Left forelimb (tissue), 1 donor: ENCODE data around the gene ATXN2L.
"Not testable (repeated sequence)": the region's sequence is repeated elsewhere in the genome, so short reads cannot be mapped to it uniquely, and the experiment has no call there.

Experiments
- DNase-seq: peaks from one replicate; pipeline ENCODE4 v3.0.0-alpha.2; 2018; ENCODE audit warnings: low spot score

The ATXN2L gene

GRCh38 chr16:28872952-28873351 lies 50.2 kb downstream of the ATXN2L start:
- no peak for DNase-seq

GRCh38 chr16:28873543-28874201 lies 50.9 kb downstream of the ATXN2L start:
- no peak for DNase-seq

DNA sequence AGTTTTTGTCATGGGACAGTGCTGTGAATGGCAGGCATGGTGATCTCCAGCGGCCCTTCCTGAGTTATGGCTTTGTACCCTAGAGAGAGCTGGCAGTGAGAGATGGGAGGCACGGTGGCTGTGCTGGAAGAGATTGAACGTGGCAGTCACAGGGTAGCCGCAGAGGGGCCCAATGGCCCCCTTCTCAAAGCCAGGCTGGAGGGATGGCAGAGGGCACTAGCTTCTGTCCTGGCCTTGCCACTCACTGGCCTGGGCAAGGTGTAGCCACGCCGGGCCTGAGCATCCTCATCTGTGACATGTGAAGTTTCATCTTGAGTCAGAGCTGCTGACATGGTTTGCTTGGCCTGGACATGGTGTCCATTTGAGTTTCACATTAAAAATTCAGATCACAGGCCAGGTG lies 51.6 kb downstream of the ATXN2L start:
- DNase-seq = no peak

DNA sequence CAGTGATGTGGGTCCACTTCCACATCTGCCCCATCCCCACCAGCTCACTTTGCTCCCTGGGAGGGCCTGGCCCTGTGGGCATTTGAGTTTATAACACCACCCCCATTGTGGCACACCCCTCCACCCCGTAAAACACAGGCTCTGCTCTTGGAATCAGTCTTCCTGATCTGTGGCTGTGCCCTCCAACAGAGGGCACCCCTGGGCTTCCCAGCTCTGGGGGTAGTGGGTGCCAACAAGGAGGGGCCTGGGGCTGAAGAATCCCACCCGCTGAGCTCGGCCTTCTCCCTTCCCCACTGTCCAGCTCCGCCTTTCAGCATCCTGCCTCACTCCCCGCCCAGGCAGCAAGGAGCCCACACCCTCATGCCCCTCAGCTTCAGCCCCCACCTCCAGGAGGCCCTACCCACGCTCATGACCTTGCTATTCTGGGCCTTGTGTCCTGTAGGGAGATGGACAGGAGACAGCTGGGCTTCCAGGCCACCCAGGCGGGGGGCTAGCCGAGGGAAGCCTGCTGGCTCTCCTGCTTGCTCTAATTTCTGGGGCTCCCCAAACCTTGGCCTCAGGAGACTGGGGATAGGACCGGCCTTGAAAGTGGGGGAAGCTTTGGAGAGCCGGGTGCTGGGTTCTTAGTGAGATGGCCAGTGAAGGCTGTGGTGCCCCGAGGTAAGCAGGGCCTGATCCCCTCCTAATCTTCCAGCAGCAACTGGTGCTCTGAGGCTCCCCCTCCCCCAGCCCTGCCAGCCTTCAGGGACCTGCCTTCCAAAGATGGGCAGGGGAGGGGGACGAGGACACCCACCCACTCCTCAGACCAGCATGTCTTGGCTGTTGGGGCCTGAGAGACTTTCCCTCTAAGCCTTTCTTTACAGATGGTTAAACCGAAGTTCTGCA lies 52.6 kb downstream of the ATXN2L start:
- DNase-seq = no peak

DNA sequence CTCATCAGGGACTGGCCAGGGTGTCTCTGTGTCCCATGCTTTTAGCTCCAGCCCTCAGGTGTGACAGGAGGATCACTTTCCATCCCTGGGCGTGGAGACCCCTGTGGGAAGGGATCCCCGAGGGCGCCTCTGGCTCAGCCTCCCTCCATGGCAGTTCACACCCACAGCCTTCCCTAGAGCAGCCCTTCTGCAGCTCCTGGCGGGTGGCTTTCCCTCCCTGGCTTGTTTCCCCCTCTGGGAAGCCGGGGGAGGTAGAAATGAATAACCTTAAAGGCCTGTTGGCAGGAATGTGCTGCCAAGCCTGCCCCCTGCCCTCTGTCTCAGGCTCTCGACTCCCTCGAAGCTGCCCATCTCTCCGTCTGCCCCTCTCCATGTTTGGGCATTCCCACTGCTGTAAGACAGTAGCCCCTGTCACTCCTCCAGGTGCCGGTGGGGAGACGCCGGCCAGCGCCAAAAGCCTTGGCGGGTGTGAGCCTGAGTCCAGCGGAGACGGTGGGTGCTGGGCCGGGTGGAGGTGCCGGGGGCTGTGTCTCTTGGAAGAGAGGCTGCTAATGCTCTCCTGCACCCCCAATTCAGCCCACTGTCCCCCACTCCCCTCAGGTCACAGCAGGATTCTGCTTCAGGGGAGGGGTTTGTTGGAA lies 53.3 kb downstream of the ATXN2L start:
- no peak for DNase-seq

DNA sequence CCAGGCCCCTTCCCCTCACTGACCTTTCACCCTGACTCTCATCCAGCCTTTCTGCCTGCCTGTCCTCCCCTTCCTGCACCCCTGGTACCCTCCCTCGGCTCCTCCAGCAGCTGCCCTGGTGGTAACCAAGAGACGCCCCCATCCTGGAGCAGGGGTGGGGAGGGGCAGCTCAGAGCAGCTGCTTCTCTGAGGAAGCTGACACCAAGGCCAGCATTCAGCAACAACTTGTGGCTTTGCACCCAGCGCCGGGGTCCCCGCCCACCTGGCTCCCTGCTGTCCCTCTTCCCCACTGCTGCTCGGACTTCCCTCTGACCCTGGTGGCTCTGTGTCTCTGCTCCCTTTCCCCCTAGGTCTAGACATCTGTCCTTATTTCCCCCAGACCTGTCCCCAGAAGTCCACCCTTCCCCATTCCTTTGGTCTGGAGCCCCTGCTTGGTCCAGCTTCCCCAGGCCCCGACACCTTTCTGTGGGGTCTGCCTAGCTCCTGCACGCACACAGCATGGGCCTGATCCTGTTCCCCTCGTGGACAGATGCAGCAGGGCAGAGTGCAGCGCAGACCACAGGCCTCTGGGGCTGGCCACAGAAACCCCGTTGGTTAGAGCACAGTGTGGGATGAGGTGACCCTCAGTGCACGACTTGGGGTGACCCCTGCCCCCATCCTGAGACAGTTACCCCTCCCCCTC lies 54.3 kb downstream of the ATXN2L start:
- no peak for DNase-seq

- DNase-seq = no peak
These were observed 54.8 kb downstream of the ATXN2L start for GRCh38 chr16:28877655-28878000.

- no peak for DNase-seq
These were observed 55.5 kb downstream of the ATXN2L start, which contains the start of gene ATP2A1 for GRCh38 chr16:28878083-28878926. TSS of gene ATP2A1 (plus strand) at chr16:28878488. CDS start at chr16:28878672, 184 bp downstream.

GRCh38 chr16:28879261-28879840 lies 56.6 kb downstream of the ATXN2L start:
- no peak for DNase-seq

GRCh38 chr16:28879841-28880588 lies 57.2 kb downstream of the ATXN2L start:
- DNase-seq = peak; percentile 89

DNA sequence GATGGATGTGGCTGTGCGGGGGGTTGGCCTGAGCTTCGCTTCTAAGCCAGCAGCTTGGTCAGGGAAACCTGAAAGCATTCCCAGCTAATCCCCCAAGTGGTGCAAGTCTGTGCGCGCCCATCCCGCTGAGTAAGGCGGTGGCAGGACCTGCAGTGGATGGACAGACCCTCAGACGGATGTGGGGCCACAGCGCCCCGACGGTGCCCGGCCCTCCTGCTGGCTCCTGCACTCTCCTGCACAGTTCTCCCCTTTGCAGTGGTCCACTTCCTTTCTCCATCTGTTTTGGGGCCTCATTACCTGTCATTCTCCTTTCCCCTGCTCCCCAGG lies 57.8 kb downstream of the ATXN2L start:
- DNase-seq = no peak

GRCh38 chr16:28880955-28881354 lies 58.2 kb downstream of the ATXN2L start:
- DNase-seq = no peak

DNA sequence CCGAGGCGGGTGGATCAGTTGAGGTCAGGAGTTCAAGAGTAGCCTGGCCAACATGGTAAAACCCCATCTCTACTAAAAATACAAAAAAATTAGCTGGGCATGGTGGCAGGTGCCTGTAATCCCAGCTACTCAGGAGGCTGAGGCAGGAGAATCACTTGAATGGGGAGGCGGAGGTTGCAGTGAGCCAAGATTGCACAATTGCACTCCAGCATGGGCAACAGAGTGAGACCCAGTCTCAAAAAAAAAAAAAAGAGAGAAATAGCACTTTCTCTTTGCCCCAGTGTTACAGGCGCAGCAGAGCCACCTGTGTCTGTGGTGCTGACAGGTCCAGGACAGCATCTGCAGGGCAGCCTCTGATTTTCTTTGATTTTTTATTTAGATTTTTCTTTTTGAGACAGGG lies 58.8 kb downstream of the ATXN2L start:
- DNase-seq = not testable (repeated sequence)

DNA sequence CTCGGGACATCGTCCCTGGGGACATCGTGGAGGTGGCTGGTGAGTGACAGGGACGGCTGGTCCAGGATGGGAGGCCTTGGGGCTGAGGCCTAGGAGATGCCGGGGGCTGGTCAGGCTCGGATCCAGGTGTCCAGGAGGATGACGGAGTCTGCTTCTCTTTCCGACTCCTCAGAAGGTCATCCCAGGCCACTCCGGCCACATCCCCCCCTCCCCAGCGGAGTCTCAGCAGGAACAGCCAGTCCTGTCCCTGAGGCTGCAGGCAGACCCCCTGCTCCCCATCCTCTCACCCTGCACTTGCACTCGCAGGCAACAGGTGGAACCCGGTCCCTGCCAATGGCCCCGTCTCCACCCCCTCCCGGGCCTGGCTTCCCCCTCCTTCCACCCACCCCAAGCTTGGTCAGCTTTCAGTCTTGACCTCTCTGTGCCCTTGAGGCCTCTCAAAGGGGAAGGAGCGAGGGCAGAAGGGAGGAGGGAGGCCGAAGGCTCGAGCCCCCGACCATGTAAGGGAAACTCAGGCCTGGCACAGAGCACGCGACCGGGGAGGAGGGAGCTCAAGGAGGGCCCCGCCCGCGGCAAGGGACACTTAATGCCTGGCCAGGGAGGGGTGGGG lies 59.9 kb downstream of the ATXN2L start:
- DNase-seq = no peak

DNA sequence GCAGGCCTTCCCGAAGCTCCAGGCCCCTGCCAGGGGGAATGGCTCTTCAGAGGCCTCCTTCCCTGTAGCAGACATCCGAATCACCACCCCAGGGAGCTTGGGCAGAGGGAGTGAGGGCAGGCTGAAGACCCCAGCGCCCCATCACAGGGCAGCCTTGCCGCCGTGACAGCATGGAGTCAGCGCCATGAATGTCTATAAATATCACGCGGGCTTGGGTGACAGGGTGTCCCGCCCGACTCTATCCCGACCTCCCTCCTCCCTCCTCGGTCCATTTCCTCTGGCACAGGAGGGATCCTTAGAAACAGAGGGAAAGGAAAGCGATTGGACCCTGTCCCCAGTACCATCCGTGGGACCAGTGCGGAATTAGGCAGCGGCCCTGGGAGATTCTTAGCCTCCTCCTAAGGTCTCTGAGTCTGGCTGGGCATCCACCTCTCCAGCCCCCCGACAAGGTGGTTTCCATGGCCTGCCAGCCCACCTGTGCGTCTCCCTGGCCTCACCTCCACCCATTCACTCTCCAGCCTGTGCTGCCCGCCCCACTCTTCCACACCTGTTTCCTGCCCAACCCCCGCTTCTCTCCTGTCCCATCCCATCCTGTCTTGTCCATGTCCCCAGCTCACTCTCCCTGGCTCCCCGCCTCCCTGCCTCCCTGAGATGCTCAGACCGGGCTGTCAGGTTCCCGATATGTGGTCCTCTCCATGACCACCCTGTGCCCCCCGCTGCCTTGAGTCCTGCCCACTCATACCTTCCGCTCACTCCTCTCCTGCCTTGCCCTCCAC lies 60.6 kb downstream of the ATXN2L start:
- no peak for DNase-seq

DNA sequence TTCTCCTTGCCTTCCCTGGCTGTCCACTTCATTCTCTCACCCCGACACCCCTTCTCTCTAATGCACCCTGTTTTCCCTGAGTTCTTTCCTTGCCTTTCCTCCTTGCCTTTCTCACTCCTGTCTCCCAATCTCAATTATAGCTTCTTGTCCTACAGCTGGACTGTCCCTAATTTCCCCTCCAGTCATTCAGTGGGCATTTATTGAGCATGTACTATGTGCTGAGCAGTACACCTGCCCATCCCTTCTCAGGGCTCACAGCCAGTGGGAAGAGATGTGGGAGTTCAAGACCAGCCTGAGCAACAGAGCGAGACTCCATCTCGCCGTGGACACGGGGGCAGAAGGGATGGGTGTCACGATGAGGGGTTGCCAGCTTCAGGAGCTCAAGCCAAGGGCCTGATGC lies 61.2 kb downstream of the ATXN2L start:
- DNase-seq = no peak
